Activated naive CD8-positive, alpha-beta T cell treated with anti-CD3 and anti-CD28 coated beads, Interleukin-2, amount 10 ng/mL, durations not matched to agents 7 days and 5 days (primary cell): Measurements from ENCODE around the gene RARA. TPM values are rescaled to one million over a fixed set of nuclear protein-coding genes. Genes with fewer than 3 reads are reported as not detected.
"Not testable (repeated sequence)": the region's sequence is repeated elsewhere in the genome, so short reads cannot be mapped to it uniquely, and the experiment has no call there.

Experiments
- ATAC-seq: fragments of 150-1000 bp; cut with Tn5 transposase; one replicate; pipeline ENCODE4 v1.10.0; 2021; ENCODE audit warnings: low read depth, moderate library complexity
- POLR2A ChIA-PET: fragments of 350-600 bp; sonication (Branson Sonifier 250); formaldehyde crosslinking; loops from one replicate; lab custom pipeline; 2021; ENCODE audit warnings: antibody characterized with exemption; lab: Charles Lee
- DNase-seq: peaks from one replicate; pipeline ENCODE4 v3.0.0; 2021
- H3K27ac Mint-ChIP-seq: one replicate; pipeline ENCODE4 v1.8.0; 2022; ENCODE audit warnings: mild to moderate bottlenecking, mixed read lengths
- H3K27me3 Mint-ChIP-seq: one replicate; pipeline ENCODE4 v1.8.0; 2022; ENCODE audit warnings: mild to moderate bottlenecking, moderate library complexity, mixed read lengths
- H3K36me3 Mint-ChIP-seq: one replicate; pipeline ENCODE4 v1.8.0; 2021; ENCODE audit warnings: mild to moderate bottlenecking, mixed read lengths
- H3K4me1 Mint-ChIP-seq: one replicate; pipeline ENCODE4 v1.8.0; 2021; ENCODE audit warnings: mixed read lengths
- H3K4me3 Mint-ChIP-seq: one replicate; pipeline ENCODE4 v1.8.0; 2022; ENCODE audit warnings: mild to moderate bottlenecking, moderate library complexity, mixed read lengths
- H3K9me3 Mint-ChIP-seq: one replicate; pipeline ENCODE4 v1.8.0; 2021; ENCODE audit warnings: mixed read lengths
- total RNA-seq, 2 experiments: library from RNA; stranded (reverse); gene quantifications; one replicate each; pipeline ENCODE4 v1.2.3, GENCODE V29; 2021

The RARA gene
- total RNA-seq, 2 experiments from 2014 or later, result 51.7 to 53.6 TPM

DNA sequence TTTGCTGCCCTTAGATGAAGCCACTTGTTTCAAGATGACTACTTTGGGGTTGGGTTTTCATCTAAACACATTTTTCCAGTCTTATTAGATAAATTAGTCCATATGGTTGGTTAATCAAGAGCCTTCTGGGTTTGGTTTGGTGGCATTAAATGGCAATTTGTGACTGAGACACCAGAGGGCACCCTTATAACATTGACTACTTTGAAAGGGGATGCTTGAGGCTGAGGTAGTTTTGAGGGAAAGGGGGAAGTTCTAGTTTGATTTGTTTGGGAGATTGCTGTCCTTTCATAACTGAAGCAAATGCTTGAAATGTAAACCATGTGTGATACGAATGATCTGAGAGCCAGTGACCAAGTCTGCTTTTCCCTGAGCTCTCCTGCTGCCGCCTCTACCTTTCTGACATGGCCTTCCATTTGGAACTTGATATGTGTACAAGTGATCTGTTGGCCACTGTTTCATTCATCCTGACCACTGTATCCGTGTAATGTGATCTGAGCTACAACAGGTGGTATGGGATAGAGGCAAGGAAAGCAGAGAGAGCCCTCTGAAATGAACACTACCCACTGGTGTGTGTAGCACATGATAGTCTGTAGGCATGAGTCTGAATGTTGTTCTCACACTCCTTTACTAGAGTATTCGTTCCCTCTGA, 5.8 kb upstream of the RARA start:
- no peak for DNase-seq
- peak overlapping the region; percentile 1 for H3K27ac Mint-ChIP-seq
- no peaks in the 10 kb centered on the region for H3K27me3 Mint-ChIP-seq
- POLR2A ChIA-PET, result interaction anchor here (0.6 to 8.2 kb wide), 8 partner anchors 13 to 230 kb away, joined by 3 to 79 read pairs (median 4); no protein-coding TSS in a partner anchor
- H3K4me3 Mint-ChIP-seq, result no peak overlapping the region
- H3K9me3 Mint-ChIP-seq, result no peaks in the 10 kb centered on the region
- no peak for ATAC-seq
- peaks cover 22% of the 10 kb centered on the region for H3K4me1 Mint-ChIP-seq
- peaks cover 27% of the 10 kb centered on the region for H3K36me3 Mint-ChIP-seq

DNA sequence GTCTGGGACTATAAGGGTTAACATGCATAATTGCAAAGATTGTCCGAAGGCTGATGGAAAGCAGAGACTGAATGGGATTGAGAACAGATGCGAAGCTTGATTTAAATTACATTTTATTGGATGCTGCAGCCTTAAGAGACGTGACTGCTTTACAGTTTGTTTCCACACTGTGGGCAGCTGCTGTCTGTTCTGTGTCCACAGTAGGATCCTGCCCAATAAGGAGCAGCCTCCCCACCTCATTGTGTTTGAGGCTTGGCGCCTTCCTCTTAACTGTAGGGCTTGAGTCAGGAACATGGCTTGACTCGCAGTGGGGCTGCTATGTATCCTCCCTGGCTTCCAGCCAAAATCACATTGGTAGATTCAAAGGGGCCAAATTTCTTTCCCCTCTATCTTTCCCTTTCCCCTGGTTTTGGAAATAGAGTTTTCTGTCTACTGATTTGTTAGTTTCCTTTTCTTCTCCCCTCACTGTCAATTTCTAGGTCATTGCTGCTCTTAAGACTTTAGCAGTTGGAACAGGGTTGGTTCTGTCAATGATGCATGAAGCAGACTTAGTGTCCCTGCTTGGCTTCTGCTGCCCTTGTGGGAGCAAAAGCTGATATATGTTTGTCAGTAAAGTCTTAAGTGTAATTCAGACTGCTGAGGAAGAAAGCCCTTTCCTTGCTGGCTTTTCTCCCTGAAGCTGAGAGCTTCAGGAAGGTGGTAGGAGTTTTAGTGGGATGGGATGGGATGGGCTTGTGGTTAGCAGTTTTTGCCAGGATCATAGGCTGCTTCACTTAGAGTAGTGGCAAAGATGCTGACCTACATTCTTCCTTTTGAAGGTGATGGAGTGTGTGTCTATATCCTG, 5.0 kb upstream of the RARA start:
- no peak for DNase-seq
- peaks cover 27% of the 10 kb centered on the region for H3K36me3 Mint-ChIP-seq
- POLR2A ChIA-PET, result interaction anchor here (1.1 to 8.2 kb wide), 7 partner anchors 12 to 51 kb away, joined by 3 to 79 read pairs (median 4); no protein-coding TSS in a partner anchor
- no peak overlapping the region for H3K27ac Mint-ChIP-seq
- no peak overlapping the region for H3K4me3 Mint-ChIP-seq
- peaks cover 22% of the 10 kb centered on the region for H3K4me1 Mint-ChIP-seq
- no peaks in the 10 kb centered on the region for H3K9me3 Mint-ChIP-seq
- H3K27me3 Mint-ChIP-seq, result no peaks in the 10 kb centered on the region
- ATAC-seq, result no peak

DNA sequence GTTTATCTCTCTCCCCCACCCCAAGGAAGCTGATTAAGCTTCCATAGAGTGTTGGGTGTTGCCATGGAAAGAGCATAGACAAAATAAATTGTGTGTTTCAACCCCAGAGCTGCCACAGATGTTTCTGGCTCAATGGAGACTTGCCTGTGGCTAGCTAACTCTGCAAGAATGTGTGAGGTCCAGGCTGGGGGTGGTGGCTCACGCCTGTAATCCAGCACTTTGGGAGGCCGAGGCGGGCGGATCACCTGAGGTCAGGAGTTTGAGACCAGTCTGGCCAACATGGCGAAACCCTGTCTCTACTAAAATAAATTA, 4.5 kb upstream of the RARA start:
- H3K4me3 Mint-ChIP-seq, result not testable (repeated sequence)

DNA sequence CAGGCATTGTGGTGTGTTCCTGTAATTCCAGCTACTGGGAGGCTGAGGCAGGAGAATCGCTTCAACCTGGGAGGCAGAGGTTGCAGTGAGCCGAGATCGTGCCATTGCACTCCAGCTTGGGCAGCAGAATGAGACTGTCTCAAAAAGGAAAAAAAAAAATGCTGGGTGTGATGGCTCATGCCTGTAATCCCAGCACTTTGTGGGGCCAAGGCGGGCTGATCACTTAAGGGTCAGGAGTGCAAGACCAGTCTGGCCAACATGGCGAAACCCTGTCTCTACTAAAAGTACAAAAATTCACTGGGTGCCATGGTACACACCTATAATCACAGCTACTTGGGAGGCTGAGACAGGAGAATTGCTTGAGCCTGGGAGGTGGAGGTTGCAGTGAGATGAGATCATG, 4.1 kb upstream of the RARA start:
- H3K27ac Mint-ChIP-seq, ATAC-seq, DNase-seq, H3K4me3 Mint-ChIP-seq, H3K9me3 Mint-ChIP-seq, H3K27me3 Mint-ChIP-seq: not testable (repeated sequence)
- peaks cover 27% of the 10 kb centered on the region for H3K4me1 Mint-ChIP-seq
- peaks cover 23% of the 10 kb centered on the region for H3K36me3 Mint-ChIP-seq
- POLR2A ChIA-PET, result interaction anchor here (0.7 to 8.2 kb wide), 4 partner anchors 12 to 30 kb away, joined by 3 to 79 read pairs (median 6); no protein-coding TSS in a partner anchor

More for the DNA sequence above, 4.5 kb upstream of the RARA start:
- not testable (repeated sequence) for DNase-seq, H3K9me3 Mint-ChIP-seq, ATAC-seq, H3K27ac Mint-ChIP-seq, H3K27me3 Mint-ChIP-seq
- POLR2A ChIA-PET, result interaction anchor here (0.7 to 8.2 kb wide), 4 partner anchors 11 to 48 kb away, joined by 3 to 79 read pairs (median 6); no protein-coding TSS in a partner anchor
- Mint-ChIP-seq H3K36me3 (peaks cover 23% of the 10 kb centered on the region), H3K4me1 (peaks cover 25% of the 10 kb centered on the region)

DNA sequence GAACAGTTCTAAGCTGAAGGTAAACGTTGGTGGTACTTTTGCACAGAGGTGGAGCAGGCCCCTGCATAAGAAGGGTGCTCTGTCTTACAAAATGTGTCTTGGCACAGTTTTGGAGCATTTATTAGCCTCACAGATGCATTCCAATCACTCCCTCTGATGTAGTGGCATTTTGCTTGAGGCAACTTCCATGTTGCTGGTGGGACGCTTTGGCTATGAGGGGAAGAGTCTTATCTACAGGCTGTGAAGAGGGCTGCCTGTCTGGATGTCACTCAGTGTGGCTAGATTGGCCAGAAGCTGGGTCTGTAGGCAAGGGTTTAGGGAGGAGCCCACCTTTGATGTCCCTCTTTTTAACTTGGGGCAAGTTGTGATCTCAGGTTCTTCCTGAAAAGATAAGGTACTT, 2.6 kb upstream of the RARA start:
- POLR2A ChIA-PET, result interaction anchor here (0.8 to 8.2 kb wide), 4 partner anchors 14 to 57 kb away, joined by 3 to 79 read pairs (median 4); no protein-coding TSS in a partner anchor
- peak overlapping the region; percentile 44 for H3K27ac Mint-ChIP-seq
- ATAC-seq, result no peak
- peaks cover 21% of the 10 kb centered on the region for H3K36me3 Mint-ChIP-seq
- no peak overlapping the region for H3K4me3 Mint-ChIP-seq
- no peaks in the 10 kb centered on the region for H3K9me3 Mint-ChIP-seq
- H3K4me1 Mint-ChIP-seq, result peaks cover 38% of the 10 kb centered on the region
- no peak for DNase-seq
- no peaks in the 10 kb centered on the region for H3K27me3 Mint-ChIP-seq

DNA sequence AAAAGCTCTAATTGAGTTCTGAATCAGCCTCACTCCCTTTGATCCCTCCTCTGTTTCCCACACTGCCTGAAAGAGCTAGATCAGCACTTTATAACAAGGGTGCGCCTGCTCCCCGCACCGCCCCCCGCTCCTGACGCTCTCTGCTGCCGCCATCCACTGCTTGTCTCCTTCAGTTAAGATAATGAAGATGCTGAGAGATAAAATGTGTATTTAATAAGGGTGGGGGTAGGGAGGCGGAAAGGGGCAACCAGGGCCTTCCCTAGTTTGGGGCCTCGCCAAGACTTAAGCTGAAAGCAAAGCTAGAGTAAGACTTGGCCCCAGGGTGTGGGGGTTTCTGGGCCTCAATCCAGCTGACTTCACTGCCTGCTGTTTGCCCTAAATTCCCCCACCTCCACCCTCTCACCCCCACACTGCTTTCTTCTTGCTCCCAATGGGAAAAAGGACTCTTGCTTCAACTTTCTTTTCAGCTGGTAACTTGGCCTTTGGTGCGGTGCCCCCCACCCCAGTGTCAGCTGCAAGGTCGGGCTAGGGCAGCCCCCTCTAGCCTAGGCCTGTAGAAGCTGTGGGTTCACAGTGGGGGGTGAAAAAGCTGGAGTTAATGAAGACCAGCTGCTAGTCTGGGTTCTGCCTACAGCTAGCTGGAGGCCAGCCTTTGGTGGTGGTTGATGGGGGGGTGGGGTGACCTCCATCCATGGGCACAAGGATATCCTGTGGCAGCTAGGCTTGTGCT, 1.8 kb upstream of the RARA start:
- ATAC-seq (peak; percentile 29), DNase-seq (no peak)
- Mint-ChIP-seq H3K27ac (no peak overlapping the region), H3K4me1 (peaks cover 44% of the 10 kb centered on the region), H3K27me3 (no peaks in the 10 kb centered on the region), H3K4me3 (no peak overlapping the region), H3K9me3 (no peaks in the 10 kb centered on the region), H3K36me3 (peaks cover 14% of the 10 kb centered on the region)
- POLR2A ChIA-PET, result interaction anchor here (0.7 to 8.2 kb wide), 14 partner anchors 9 to 1382 kb away, joined by 3 to 79 read pairs (median 4); partner anchors contain the start of gene CDC6

DNA sequence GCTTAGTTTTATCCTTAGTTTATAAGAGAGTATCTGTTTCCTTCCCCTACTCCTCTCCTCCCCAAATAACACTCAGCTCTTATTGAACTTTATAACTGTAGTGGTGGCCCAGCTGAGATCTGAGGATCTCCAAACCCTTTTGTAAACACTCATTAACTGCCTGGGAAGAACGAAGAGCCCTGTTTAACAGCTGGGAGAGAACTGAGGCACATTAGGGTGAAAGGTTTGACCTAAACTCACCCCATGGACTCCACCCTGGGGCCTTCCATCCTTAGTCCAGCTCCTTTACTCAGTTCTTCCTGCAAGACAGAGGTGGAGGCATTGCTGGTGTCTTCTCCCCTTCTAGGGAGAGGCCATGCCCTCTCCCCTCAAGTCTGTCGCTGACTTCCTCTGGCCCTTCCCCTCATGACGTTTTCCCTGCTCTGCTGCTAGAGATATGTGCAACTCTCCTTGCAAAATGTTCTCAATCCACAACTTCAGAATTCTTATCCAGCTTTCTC, 1.2 kb upstream of the RARA start:
- POLR2A ChIA-PET, result interaction anchor here (0.6 to 8.2 kb wide), 14 partner anchors 10 to 1382 kb away, joined by 3 to 79 read pairs (median 4); partner anchors contain the start of gene CDC6
- Mint-ChIP-seq H3K27me3 (no peaks in the 10 kb centered on the region), H3K36me3 (peaks cover 10% of the 10 kb centered on the region), H3K27ac (no peak overlapping the region), H3K4me1 (peaks cover 46% of the 10 kb centered on the region), H3K4me3 (no peak overlapping the region), H3K9me3 (no peaks in the 10 kb centered on the region)
- no peak for ATAC-seq
- no peak for DNase-seq

DNA sequence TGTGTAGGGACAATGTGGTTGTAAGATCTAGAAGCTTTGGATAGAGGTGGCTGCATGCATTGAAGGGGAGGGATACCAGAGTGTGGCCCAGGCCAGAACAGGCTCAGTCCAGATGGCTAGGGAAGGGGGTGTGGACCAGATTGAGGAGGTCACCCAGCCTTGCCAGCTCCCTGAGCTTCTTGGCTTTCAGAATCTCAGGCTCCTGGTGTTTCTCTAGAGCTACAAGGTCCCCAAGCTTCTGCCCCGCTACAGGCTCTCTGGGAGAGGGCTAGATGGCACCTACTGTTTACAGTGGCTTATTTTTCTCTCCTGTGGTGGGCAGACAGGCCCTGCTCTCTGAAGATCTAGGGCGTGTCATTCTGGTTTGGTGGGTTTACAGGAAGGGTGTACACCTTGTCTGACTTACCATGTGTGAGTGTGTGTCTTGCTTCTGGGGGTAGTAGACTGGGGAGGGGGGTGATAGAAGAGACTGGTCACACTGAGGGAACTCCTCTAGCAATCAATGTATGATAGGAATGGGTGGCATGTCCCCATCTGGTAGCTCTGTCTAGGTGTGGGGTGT, 1.1 kb downstream of the RARA start:
- Mint-ChIP-seq H3K36me3 (no peaks in the 10 kb centered on the region), H3K4me3 (peak overlapping the region; percentile 6), H3K4me1 (peaks cover 55% of the 10 kb centered on the region), H3K27ac (no peak overlapping the region), H3K27me3 (no peaks in the 10 kb centered on the region), H3K9me3 (no peaks in the 10 kb centered on the region)
- POLR2A ChIA-PET, result interaction anchor here (0.8 to 8.2 kb wide), 5 partner anchors 11 to 38 kb away, joined by 4 to 79 read pairs (median 4); no protein-coding TSS in a partner anchor
- no peak for ATAC-seq
- no peak for DNase-seq

DNA sequence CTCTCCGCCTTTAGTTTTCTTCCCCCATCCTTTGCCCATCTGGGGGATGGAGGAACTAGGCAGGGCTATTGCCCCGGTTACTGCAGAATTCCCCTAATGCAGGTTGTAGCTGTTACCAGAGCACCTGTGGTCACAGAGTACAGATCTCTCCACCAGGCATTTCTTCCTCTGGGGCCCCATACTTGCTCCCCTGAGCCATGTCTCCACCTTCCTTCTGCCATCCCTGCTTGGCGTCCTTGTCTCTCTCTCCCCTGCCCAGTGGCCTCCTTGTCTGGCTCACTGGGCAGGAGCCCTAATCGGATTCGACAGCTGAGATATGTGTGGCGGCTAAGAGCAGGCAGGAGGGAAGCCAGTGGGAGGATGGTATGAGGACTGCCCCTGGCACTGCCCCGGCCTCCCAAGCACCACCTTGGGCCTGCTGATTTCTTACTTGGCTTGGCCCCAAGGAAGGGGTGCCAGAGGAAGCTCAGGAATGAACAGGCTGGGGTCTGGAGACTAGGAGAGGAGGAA, 2.0 kb downstream of the RARA start:
- H3K4me1 Mint-ChIP-seq, result peaks cover 61% of the 10 kb centered on the region
- H3K4me3 Mint-ChIP-seq, result no peak overlapping the region
- H3K27me3 Mint-ChIP-seq, result no peaks in the 10 kb centered on the region
- peak overlapping the region; percentile 13 for H3K27ac Mint-ChIP-seq
- no peaks in the 10 kb centered on the region for H3K36me3 Mint-ChIP-seq
- no peaks in the 10 kb centered on the region for H3K9me3 Mint-ChIP-seq
- POLR2A ChIA-PET, result interaction anchor here (0.6 kb wide), 1 partner anchor 34 kb away, joined by 3 read pairs; no protein-coding TSS in a partner anchor
- ATAC-seq (no peak), DNase-seq (no peak)

DNA sequence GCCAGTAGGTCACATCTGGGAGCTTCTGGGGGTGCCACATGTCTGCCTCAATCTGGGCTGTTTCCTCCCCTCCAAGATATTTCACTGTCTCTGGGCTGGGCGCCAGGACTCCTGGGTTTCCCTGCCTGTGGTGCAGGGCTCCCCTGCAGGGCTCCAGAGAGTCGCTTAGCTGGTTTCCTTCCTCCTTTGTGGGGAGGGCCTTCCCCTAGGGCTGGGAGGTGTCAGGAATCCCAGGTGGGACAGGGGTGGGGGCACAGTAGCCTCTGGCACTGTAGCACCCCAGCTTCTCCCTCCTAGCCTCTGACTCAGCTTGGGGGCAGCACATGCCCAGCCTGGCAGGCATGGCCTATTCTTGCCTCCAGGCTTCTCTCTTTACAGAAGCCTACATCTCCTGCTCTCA, 2.6 kb downstream of the RARA start:
- POLR2A ChIA-PET, result no interaction called here
- H3K4me1 Mint-ChIP-seq, result peaks cover 63% of the 10 kb centered on the region
- DNase-seq, result peak; percentile 34

DNA sequence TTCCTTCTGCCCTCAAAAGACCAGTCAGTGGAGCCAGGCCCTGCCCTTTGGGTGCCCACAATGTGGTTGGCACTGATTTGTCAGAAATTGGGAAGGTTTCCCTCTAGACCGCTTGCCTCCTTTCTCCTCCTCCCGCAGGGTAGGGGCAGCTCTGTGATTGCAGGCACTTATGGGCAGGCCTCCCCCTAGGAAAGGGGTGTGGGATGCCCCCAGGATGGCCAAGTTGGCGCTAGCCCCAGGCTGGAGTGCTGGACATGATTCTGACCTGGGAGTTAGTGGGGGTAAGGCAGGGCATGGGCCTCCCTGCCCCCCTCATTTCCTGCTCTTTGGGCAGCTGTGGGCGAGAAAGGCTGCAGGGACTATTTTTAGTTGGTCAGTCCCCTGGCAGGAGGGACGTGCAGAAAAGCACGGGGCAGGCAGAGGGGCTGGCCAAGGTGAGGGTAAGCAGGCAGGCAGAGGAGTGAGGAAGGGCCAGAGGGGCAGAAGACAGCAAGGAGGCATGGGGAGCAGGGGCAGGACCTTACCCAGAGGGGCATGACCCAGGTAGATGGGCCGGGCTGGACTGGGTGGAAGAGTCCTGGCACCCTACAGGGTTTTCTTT, 3.3 kb downstream of the RARA start:
- POLR2A ChIA-PET, result interaction anchor here (0.7 kb wide), 1 partner anchor 11 kb away, joined by 3 read pairs; no protein-coding TSS in a partner anchor
- Mint-ChIP-seq H3K4me1 (peaks cover 64% of the 10 kb centered on the region), H3K27me3 (no peaks in the 10 kb centered on the region), H3K27ac (peak overlapping the region; percentile 15), H3K4me3 (no peak overlapping the region), H3K36me3 (no peaks in the 10 kb centered on the region), H3K9me3 (no peaks in the 10 kb centered on the region)
- ATAC-seq, result no peak
- no peak for DNase-seq

More for the DNA sequence above, 2.6 kb downstream of the RARA start:
- Mint-ChIP-seq H3K4me3 (peak overlapping the region; percentile 31), H3K9me3 (no peaks in the 10 kb centered on the region), H3K36me3 (no peaks in the 10 kb centered on the region), H3K27me3 (no peaks in the 10 kb centered on the region), H3K27ac (peak overlapping the region; percentile 13)
- ATAC-seq, result no peak
